Caco-2 (cell line): ENCODE results near the gene SEPTIN8. TPM values are rescaled to one million over a fixed set of nuclear protein-coding genes. Genes with fewer than 3 reads are reported as not detected.

Experiments used
- BruUV-seq: library from RNA; stranded (reverse); fragments of 400-500 nt; replicated peaks from 2 replicates; lab custom pipeline; 2021; lab: Mats Ljungman, UMichigan
- CTCF ChIA-PET: fragments of 300-600 bp; sonication (Branson Sonifier 250); formaldehyde crosslinking; loops from one replicate; lab custom pipeline; 2022; ENCODE audit warnings: antibody characterized with exemption; lab: Charles Lee
- POLR2A ChIA-PET: fragments of 300-600 bp; sonication (Branson Sonifier 250); formaldehyde crosslinking; loops from one replicate; lab custom pipeline; 2022; ENCODE audit warnings: antibody characterized with exemption; lab: Charles Lee
- DNase-seq, 2 experiments: peaks; one replicate each; pipeline versions ENCODE4 v3.0.0 to v3.0.0-alpha.2; 2020 to 2022
- H3K27me3 ChIP-seq: replicated peaks from 2 replicates; pipeline ENCODE4 v1.6.0; 2011; ENCODE audit warnings: low read length; ENCODE audit not compliant: control insufficient read depth, insufficient read depth
- H3K36me3 ChIP-seq: 2 replicates; pipeline ENCODE4 v1.5.1; 2011; ENCODE audit warnings: low read length; ENCODE audit not compliant: control insufficient read depth, insufficient read depth
- H3K4me1 ChIP-seq: fragments of 250-450 bp; sonication (Bioruptor Pico); 2 replicates; pipeline ENCODE4 v1.5.1; 2020; ENCODE audit warnings: mild to moderate bottlenecking
- H3K4me3 ChIP-seq: 2 replicates; pipeline ENCODE4 v1.5.1; 2011; ENCODE audit warnings: low read depth, mild to moderate bottlenecking, control low read depth, low read length
- H3K9me3 ChIP-seq: fragments of 250-450 bp; sonication (Bioruptor Pico); 2 replicates; pipeline ENCODE4 v1.5.1; 2020; ENCODE audit warnings: mild to moderate bottlenecking, moderate library complexity
- H3K27ac Mint-ChIP-seq: one replicate; pipeline ENCODE4 v1.8.0; 2022; ENCODE audit warnings: mixed read lengths; ENCODE audit not compliant: unreplicated experiment
- H3K27me3 Mint-ChIP-seq: one replicate; pipeline ENCODE4 v1.8.0; 2022; ENCODE audit warnings: mixed read lengths; ENCODE audit not compliant: insufficient read depth, unreplicated experiment
- H3K36me3 Mint-ChIP-seq: one replicate; pipeline ENCODE4 v1.8.0; 2022; ENCODE audit warnings: mild to moderate bottlenecking, mixed read lengths; ENCODE audit not compliant: insufficient read depth, unreplicated experiment
- H3K4me1 Mint-ChIP-seq: one replicate; pipeline ENCODE4 v1.8.0; 2022; ENCODE audit warnings: low read depth, mixed read lengths; ENCODE audit not compliant: unreplicated experiment
- H3K4me3 Mint-ChIP-seq: one replicate; pipeline ENCODE4 v1.8.0; 2022; ENCODE audit warnings: mild to moderate bottlenecking, moderate library complexity, mixed read lengths; ENCODE audit not compliant: unreplicated experiment
- H3K9me3 Mint-ChIP-seq: one replicate; pipeline ENCODE4 v1.8.0; 2022; ENCODE audit warnings: mixed read lengths; ENCODE audit not compliant: unreplicated experiment
- intact Hi-C: fragments of 100-400 bp; cut with micrococcal nuclease; formaldehyde crosslinking; loops from one replicate; pipeline ENCODE4 v1.10.0; 2022; ENCODE audit not compliant: unreplicated experiment
- total RNA-seq: library from RNA; stranded (reverse); gene quantifications from 2 replicates; pipeline ENCODE4 v1.2.3, GENCODE V29; 2022
- TF ChIP-seq, protein P1 (sequence below), 2 experiments: fragments of 200-600 bp in 1 of 2; IDR thresholded peaks; 1 replicate in 1 of 2; 2 replicates in 1 of 2; pipeline versions ENCODE4 v1.5.1 to v1.8.0; 2011 to 2022; ENCODE audit warnings: antibody characterized with exemption in 1 of 2, control low read depth in 1 of 2, inconsistent platforms in 1 of 2, low read depth in 1 of 2, low read length in 1 of 2, mild to moderate bottlenecking in 1 of 2, moderate library complexity in 1 of 2; ENCODE audit not compliant: insufficient read depth in 1 of 2, severe bottlenecking in 1 of 2, unreplicated experiment in 1 of 2

SEPTIN8 gene
- total RNA-seq, 1 experiment from 2014 or later = 60.7 TPM

DNA sequence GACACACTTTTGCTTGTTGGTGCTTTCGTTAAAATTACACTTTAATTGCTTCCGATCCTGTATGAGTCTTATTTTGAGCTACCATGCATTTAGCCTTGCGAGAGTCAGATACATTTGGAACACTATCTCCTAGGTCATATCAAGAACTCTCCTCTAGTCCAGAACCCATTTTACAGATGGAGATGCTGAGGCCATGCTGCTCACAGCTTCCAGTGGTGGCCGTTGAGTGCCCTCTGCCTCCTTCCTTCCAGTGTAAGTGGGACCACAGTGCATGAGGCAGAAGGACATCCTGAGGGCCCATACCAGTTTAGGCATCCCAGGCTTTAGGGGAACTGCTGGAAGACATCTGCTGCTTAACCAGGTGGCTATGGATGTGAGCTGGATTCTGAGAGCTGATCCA, 22.9 kb downstream of the SEPTIN8 start:
- Mint-ChIP-seq H3K27ac (no peak overlapping the region), H3K4me1 (peaks cover 6% of the 10 kb centered on the region), H3K9me3 (no peaks in the 10 kb centered on the region), H3K27me3 (no peaks in the 10 kb centered on the region), H3K36me3 (peaks cover 9% of the 10 kb centered on the region), H3K4me3 (no peak overlapping the region)
- BruUV-seq = no TSS peak
- Histone ChIP-seq H3K36me3 (no peaks in the 10 kb centered on the region), H3K4me3 (no peak overlapping the region), H3K27me3 (no peaks in the 10 kb centered on the region), H3K4me1 (no peaks in the 10 kb centered on the region), H3K9me3 (no peaks in the 10 kb centered on the region)
- ChIA-PET CTCF (interaction anchor here (1.0 to 4.9 kb wide), 6 partner anchors 24 to 64 kb away, joined by 5 to 141 read pairs (median 14); partner anchors contain the start of gene SOWAHA), POLR2A (interaction anchor here (1.4 kb wide), 1 partner anchor 53 kb away, joined by 5 read pairs; no protein-coding TSS in a partner anchor)
- intact Hi-C loops = no loop called here
- TF ChIP-seq, protein P1, sequence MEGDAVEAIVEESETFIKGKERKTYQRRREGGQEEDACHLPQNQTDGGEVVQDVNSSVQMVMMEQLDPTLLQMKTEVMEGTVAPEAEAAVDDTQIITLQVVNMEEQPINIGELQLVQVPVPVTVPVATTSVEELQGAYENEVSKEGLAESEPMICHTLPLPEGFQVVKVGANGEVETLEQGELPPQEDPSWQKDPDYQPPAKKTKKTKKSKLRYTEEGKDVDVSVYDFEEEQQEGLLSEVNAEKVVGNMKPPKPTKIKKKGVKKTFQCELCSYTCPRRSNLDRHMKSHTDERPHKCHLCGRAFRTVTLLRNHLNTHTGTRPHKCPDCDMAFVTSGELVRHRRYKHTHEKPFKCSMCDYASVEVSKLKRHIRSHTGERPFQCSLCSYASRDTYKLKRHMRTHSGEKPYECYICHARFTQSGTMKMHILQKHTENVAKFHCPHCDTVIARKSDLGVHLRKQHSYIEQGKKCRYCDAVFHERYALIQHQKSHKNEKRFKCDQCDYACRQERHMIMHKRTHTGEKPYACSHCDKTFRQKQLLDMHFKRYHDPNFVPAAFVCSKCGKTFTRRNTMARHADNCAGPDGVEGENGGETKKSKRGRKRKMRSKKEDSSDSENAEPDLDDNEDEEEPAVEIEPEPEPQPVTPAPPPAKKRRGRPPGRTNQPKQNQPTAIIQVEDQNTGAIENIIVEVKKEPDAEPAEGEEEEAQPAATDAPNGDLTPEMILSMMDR (IDR thresholded peaks at IDR 0.05; ENCODE audit: insufficient read depth in 1 of 2, low read depth in 1 of 2, low read length in 1 of 2, severe bottlenecking in 1 of 2, unreplicated experiment in 1 of 2) = no peak
- DNase-seq = no peak

DNA sequence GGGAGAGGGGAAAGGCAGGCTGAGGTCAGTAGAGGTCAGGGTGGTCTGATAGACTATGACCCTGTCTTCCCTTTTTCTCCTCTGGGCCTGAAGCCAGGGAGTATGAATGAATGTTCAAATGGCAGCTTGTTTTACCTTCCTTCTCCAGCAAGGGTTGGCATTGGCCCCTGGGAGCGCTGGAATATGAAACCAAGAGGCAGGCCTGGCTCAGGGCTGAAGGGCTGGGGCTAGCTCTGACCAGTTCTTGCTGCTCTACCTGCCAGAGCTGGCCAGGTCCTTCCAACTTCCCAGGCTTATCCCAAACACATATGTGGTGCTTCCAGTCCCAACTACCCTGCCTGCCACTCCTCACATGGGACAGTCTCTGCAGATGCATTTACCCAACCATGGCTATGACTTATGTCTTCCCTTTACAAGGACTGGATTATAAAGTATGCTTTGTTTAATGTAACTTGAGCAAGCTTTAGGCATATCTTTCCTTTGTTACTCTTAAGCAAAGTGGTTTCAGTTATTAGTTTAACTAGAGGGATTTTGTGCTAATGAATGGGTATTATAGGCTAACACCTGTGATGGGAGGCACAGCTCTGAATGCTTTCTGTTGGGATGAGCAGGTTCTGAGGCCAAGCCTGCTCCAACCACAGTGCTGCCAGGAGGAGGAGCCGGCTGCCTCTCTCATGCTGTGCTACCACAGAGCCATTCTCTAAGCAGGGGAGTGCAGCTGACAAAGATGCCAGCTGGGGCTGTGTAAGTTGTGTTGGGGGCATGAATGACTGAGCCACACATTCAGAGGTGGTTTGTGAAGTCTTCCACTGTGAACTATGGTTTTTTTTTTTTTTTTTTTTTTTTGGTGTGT, 23.7 kb downstream of the SEPTIN8 start:
- peaks cover 6% of the 10 kb centered on the region for H3K36me3 Mint-ChIP-seq
- intact Hi-C loops = loop anchor here (1.0 kb wide), 1 partner anchor 67 kb away; no protein-coding TSS in a partner anchor
- no peaks in the 10 kb centered on the region for H3K4me1 ChIP-seq
- H3K4me3 ChIP-seq = no peak overlapping the region
- no peak overlapping the region for H3K27ac Mint-ChIP-seq
- H3K4me1 Mint-ChIP-seq = peaks cover 6% of the 10 kb centered on the region
- no TSS peak for BruUV-seq
- ChIA-PET CTCF (interaction anchor here (0.6 to 4.9 kb wide), 7 partner anchors 19 to 164 kb away, joined by 3 to 141 read pairs (median 13); no protein-coding TSS in a partner anchor), POLR2A (no interaction called here)
- no peaks in the 10 kb centered on the region for H3K9me3 ChIP-seq
- DNase-seq = peak in 1 of 2 experiments; percentile 42
- no peaks in the 10 kb centered on the region for H3K36me3 ChIP-seq
- no peaks in the 10 kb centered on the region for H3K27me3 Mint-ChIP-seq
- H3K27me3 ChIP-seq = no peaks in the 10 kb centered on the region
- H3K9me3 Mint-ChIP-seq = no peaks in the 10 kb centered on the region
- TF ChIP-seq, protein P1 (IDR thresholded peaks at IDR 0.05; ENCODE audit: insufficient read depth in 1 of 2, low read depth in 1 of 2, low read length in 1 of 2, severe bottlenecking in 1 of 2, unreplicated experiment in 1 of 2) = peak in 1 of 2 experiments; percentile 36
- H3K4me3 Mint-ChIP-seq = no peak overlapping the region

DNA sequence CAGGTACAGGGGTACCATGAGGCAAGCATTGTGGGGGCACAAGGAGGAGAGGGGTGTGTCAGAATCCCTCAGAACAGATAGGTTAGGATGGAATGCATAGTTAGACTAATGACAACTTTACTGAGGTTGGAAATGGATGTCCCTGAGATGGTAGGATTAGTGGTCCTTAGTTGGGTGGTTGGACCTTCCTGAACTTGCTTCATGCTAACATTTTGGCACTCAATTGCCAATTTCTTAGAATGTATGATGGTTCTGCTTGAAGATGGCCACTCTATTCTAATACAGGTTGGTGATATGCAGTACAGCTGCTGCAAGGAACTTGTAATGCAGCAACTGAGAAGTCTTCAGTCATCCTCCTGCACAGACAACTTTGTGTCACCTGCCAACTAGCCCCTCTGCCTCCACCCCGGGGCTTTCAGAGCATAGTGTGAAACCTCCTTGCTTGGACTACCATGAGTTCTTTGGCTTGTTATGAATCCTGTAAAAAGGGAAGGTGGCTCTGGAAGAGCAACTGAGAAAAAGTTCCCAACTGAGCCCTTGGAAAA, 24.4 kb downstream of the SEPTIN8 start:
- DNase-seq = no peak
- Histone ChIP-seq H3K9me3 (no peaks in the 10 kb centered on the region), H3K4me1 (no peaks in the 10 kb centered on the region), H3K4me3 (no peak overlapping the region), H3K27me3 (no peaks in the 10 kb centered on the region), H3K36me3 (no peaks in the 10 kb centered on the region)
- CTCF ChIA-PET = interaction anchor here (4.9 kb wide), 1 partner anchor 66 kb away, joined by 141 read pairs; no protein-coding TSS in a partner anchor
- intact Hi-C loops = loop anchor here (1.0 kb wide), 1 partner anchor 68 kb away; no protein-coding TSS in a partner anchor
- Mint-ChIP-seq H3K4me1 (peaks cover 6% of the 10 kb centered on the region), H3K4me3 (no peak overlapping the region), H3K27me3 (no peaks in the 10 kb centered on the region), H3K27ac (no peak overlapping the region), H3K36me3 (peaks cover 6% of the 10 kb centered on the region), H3K9me3 (no peaks in the 10 kb centered on the region)
- no TSS peak for BruUV-seq
- POLR2A ChIA-PET = no interaction called here
- TF ChIP-seq, protein P1 (IDR thresholded peaks at IDR 0.05; ENCODE audit: insufficient read depth in 1 of 2, low read depth in 1 of 2, low read length in 1 of 2, severe bottlenecking in 1 of 2, unreplicated experiment in 1 of 2) = no peak
